ENCODE results near the gene TEAD3. TPM values are rescaled to one million over a fixed set of nuclear protein-coding genes. Genes with fewer than 3 reads are reported as not detected.

Gene TEAD3
- total RNA-seq, 1 donor from 2014 or later, result 19.8 TPM

DNA sequence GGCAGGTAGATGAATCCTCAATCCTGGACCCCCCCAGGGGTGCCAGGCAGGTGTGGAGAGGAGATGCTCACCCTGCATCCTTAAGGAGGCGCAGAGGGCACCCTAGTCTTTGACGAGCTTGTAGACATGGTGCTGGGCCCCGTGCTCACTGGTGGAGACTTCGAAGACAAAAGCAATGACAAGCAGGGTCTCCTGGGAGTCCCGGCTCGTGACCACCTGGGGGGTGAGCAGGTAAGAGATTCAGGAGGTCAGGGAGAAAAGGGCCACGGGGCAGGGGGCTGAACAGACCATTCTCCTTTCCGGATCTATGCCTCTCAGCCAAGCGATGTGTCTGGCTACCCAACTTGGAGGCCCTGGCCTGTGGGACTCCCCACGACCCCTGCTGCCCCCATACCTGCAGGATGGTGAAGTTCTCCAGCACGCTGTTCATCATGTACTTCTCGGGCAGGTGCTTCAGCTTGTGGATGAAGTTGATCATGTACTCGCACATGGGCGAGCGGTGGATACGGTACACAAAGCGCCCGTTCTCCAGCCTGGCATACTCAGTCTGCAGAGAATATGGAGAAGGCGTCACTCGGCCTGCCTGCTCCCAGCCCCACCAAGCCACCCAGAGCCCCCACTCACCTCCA lies 21.8 kb downstream of the TEAD3 start:
- H3K4me1 ChIP-seq, result peaks cover 0 to 9% of the 10 kb centered on the region in 2 donors
- no peaks in the 10 kb centered on the region for H3K9me3 ChIP-seq
- intact Hi-C loops (cut with DNase I), result no loop called here
- peaks cover 63 to 95% of the 10 kb centered on the region in 2 donors for H3K36me3 ChIP-seq
- DNase-seq (ENCODE audit: low spot score in 2 of 2), result no peak
- H3K27ac ChIP-seq, result no peak overlapping the region
- TF ChIP-seq, protein P1, sequence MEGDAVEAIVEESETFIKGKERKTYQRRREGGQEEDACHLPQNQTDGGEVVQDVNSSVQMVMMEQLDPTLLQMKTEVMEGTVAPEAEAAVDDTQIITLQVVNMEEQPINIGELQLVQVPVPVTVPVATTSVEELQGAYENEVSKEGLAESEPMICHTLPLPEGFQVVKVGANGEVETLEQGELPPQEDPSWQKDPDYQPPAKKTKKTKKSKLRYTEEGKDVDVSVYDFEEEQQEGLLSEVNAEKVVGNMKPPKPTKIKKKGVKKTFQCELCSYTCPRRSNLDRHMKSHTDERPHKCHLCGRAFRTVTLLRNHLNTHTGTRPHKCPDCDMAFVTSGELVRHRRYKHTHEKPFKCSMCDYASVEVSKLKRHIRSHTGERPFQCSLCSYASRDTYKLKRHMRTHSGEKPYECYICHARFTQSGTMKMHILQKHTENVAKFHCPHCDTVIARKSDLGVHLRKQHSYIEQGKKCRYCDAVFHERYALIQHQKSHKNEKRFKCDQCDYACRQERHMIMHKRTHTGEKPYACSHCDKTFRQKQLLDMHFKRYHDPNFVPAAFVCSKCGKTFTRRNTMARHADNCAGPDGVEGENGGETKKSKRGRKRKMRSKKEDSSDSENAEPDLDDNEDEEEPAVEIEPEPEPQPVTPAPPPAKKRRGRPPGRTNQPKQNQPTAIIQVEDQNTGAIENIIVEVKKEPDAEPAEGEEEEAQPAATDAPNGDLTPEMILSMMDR (IDR thresholded peaks at IDR 0.05), result no peak
- no peak overlapping the region for H3K4me3 ChIP-seq
- H3K27me3 ChIP-seq, result no peaks in the 10 kb centered on the region

DNA sequence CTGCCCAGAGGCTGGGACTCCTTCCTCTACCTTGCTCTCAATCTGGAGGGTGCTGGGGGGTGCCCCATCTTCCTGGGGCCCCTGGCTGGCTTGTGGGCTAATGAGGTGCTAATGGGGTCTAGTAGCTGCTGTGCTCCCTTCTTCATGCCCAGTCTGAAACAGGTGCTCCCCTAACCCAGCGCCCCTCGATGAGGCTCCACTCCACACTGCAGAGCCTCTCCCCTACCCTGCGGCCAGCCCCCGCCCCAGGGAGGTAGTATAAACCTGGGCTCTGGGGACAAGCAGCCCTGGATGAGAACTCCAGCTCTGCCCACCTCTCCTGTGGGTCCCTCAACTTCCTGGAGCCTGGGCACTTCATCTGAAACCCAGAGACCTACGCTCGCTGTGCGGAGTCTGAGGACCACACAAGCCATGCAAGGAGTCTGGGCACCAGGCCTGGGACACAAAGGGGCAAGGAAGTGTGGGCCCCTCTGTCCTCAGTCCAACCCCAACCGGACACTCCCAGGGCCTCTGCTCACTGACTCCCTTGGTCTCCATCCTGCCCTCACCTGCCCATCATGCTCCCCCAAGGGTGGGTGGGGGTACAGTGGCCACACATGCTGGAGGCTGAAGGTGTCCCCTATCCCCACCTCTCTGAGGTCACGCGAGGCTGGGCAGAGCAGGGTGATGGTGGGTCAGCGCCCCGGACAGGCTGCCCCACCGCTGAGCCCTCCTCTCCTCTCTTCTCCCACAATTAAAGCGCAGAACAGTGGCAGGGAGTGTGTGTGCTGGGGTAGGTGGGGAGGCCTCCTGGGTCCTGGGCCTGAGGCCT lies 22.5 kb downstream of the TEAD3 start:
- Histone ChIP-seq H3K27me3 (no peaks in the 10 kb centered on the region), H3K4me1 (peaks cover 4 to 13% of the 10 kb centered on the region in 2 donors), H3K9me3 (no peaks in the 10 kb centered on the region), H3K4me3 (no peak overlapping the region), H3K27ac (no peak overlapping the region), H3K36me3 (peaks cover 56 to 88% of the 10 kb centered on the region in 2 donors)
- TF ChIP-seq, protein P1 (IDR thresholded peaks at IDR 0.05), result no peak
- no peak for DNase-seq (ENCODE audit: low spot score in 2 of 2)
- intact Hi-C loops (cut with DNase I), result no loop called here

DNA sequence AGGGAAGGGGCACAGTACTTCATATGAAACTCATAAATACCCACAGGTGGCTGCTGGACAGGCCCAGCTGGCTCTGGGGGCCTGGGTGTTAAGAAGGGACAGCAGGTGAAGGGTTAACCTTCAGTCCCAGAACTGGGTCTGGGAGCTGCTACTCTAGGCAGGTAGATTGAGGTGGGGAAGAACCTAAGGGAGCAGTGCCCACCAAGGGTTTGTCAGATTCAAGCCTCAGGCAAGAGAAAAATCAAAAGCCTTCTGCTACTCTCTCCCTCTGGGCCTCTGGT lies 23.1 kb downstream of the TEAD3 start:
- TF ChIP-seq, protein P1 (IDR thresholded peaks at IDR 0.05), result no peak
- Histone ChIP-seq H3K27me3 (no peaks in the 10 kb centered on the region), H3K4me1 (peaks cover 5 to 13% of the 10 kb centered on the region in 2 donors), H3K27ac (no peak overlapping the region), H3K36me3 (peaks cover 51 to 83% of the 10 kb centered on the region in 2 donors), H3K4me3 (no peak overlapping the region), H3K9me3 (no peaks in the 10 kb centered on the region)
- DNase-seq (ENCODE audit: low spot score in 2 of 2), result no peak
- intact Hi-C loops (cut with DNase I), result no loop called here

DNA sequence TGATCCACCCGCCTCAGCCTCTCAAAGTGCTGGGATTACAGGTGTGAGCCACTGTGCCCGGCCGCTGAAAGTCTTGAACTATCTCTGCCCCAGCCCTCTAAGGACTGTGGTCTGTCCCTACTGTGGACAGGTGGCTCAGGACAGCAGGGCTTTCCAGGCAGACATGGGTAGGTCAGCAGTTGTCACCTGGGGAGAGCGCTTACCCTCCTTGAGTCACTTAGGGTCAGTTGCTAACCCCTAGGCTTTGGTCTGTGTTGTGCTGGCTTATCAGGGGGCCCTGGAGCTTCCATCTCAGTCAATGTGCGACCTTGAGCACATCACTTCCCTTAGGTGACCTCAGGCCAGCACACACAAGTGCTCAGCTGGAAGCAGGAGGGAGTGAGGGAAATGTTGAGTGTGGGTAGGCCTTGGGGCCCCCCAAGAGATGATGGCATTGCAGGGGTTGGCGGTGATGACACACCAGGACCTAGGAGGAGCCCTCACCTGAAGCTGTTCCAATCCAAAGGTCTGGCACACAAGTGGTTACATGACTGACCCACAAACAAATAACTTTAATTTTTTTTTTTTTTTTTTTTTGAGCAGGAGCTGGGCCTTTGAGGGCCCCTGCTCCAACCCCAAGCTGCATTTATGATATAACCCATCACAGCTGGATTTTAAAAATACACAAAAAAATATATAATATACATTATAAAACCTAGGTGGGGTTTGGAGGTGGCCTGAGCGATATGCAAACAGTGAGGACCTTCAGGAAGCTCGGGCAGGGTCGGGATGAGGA lies 23.6 kb downstream of the TEAD3 start:
- Histone ChIP-seq H3K4me1 (peaks cover 5 to 13% of the 10 kb centered on the region in 2 donors), H3K27me3 (no peaks in the 10 kb centered on the region), H3K27ac (no peak overlapping the region), H3K9me3 (no peaks in the 10 kb centered on the region), H3K4me3 (no peak overlapping the region), H3K36me3 (peaks cover 51 to 77% of the 10 kb centered on the region in 2 donors)
- no peak for DNase-seq (ENCODE audit: low spot score in 2 of 2)
- intact Hi-C loops (cut with DNase I), result no loop called here
- TF ChIP-seq, protein P1 (IDR thresholded peaks at IDR 0.05), result no peak

DNA sequence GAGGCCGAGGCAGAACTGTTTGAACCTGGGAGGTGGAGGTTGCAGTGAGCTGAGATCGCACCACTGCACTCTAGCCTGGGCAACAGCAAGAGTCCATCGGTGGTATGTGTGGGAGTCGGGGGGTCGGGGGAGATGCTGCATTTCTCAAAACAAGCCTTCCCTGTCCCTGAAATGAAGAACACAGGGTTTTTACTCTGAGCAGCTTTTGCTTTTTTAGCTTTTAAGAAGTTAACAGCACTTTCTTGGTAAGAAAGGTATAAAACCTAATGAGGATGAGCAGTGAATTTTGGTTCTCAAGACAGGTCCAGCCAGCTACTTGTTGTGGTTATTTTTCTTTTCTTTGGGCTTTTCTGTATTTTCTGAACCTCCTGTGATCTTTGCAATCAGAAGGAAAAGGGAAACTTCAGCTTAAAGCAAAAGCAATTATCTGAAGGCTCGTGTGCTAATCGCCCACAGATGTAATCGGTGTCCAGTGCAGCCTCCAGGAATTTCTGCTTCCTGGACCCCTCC lies 25.0 kb downstream of the TEAD3 start:
- Histone ChIP-seq H3K4me1 (peaks cover 5 to 19% of the 10 kb centered on the region in 2 donors), H3K27me3 (no peaks in the 10 kb centered on the region), H3K27ac (peak overlapping the region; percentile 19 to 20), H3K4me3 (no peak overlapping the region), H3K36me3 (peaks cover 47 to 65% of the 10 kb centered on the region in 2 donors), H3K9me3 (no peaks in the 10 kb centered on the region)
- no peak for DNase-seq (ENCODE audit: low spot score in 2 of 2)
- intact Hi-C loops (cut with DNase I), result no loop called here
- TF ChIP-seq, protein P1 (IDR thresholded peaks at IDR 0.05), result no peak

All from ascending aorta (tissue), 2 donors.